Stimulated activated CD4-positive, alpha-beta T cell treated with anti-CD3 and anti-CD28 coated beads, Interleukin-1b, Interleukin-23, amount 100 ng/mL, for 24 hours (primary cell): ENCODE data around the gene ST6GAL1.
"Not testable (repeated sequence)": the region's sequence is repeated elsewhere in the genome, so short reads cannot be mapped to it uniquely, and the experiment has no call there.

Experiments used
- DNase-seq, 4 experiments: peaks; one replicate each; pipeline ENCODE4 v3.0.0-alpha.2; 2020; ENCODE audit warnings: low read depth in 4 of 4, low spot score in 1 of 4

The ST6GAL1 gene

GRCh38 chr3:186940967-186941366 is 10.6 kb downstream of the ST6GAL1 start:
- no peak for DNase-seq

- DNase-seq: no peak
Observed at GRCh38 chr3:186942168-186942567, 11.8 kb downstream of the ST6GAL1 start.

GRCh38 chr3:186945255-186945823 is 15.0 kb downstream of the ST6GAL1 start:
- DNase-seq: no peak

- no peak for DNase-seq
Observed at GRCh38 chr3:186946756-186947375, 16.5 kb downstream of the ST6GAL1 start.

- DNase-seq: no peak
Observed at GRCh38 chr3:186949281-186949982, 19.1 kb downstream of the ST6GAL1 start.

GRCh38 chr3:186950402-186951093 is 20.2 kb downstream of the ST6GAL1 start:
- no peak for DNase-seq

GRCh38 chr3:186951640-186952552 is 21.6 kb downstream of the ST6GAL1 start:
- DNase-seq: no peak

- no peak for DNase-seq
Observed at GRCh38 chr3:186953011-186953487, 22.7 kb downstream of the ST6GAL1 start.

- not testable (repeated sequence) for DNase-seq
Observed at GRCh38 chr3:186953992-186954699, 23.8 kb downstream of the ST6GAL1 start.

GRCh38 chr3:186955898-186956696 is 25.8 kb downstream of the ST6GAL1 start:
- DNase-seq: no peak

GRCh38 chr3:186959029-186959624 is 28.8 kb downstream of the ST6GAL1 start:
- DNase-seq: no peak

- no peak for DNase-seq
Observed at GRCh38 chr3:186960347-186960746, 30.0 kb downstream of the ST6GAL1 start.

GRCh38 chr3:186962445-186962844 is 32.1 kb downstream of the ST6GAL1 start:
- no peak for DNase-seq

GRCh38 chr3:186963636-186964035 is 33.3 kb downstream of the ST6GAL1 start:
- DNase-seq: no peak

GRCh38 chr3:186964071-186964470 is 33.7 kb downstream of the ST6GAL1 start:
- no peak for DNase-seq

GRCh38 chr3:186964616-186965015 is 34.3 kb downstream of the ST6GAL1 start:
- no peak for DNase-seq

- no peak for DNase-seq
Observed at GRCh38 chr3:186965141-186965879, 35.0 kb downstream of the ST6GAL1 start.

- no peak for DNase-seq
Observed at GRCh38 chr3:186966406-186966805, 36.1 kb downstream of the ST6GAL1 start.
